Stimulated activated CD4-positive, alpha-beta T cell treated with anti-CD3 and anti-CD28 coated beads, TNF-alpha, amount 100 ng/mL, for 24 hours (primary cell): ENCODE data around the gene CISTR.
"Not testable (repeated sequence)": the region's sequence is repeated elsewhere in the genome, so short reads cannot be mapped to it uniquely, and the experiment has no call there.

Source experiments
- DNase-seq, 3 experiments: peaks; one replicate each; pipeline ENCODE4 v3.0.0-alpha.2; 2020; ENCODE audit warnings: low read depth in 3 of 3

CISTR gene

GRCh38 chr12:53719649-53720048 is 32.1 kb downstream of the CISTR start:
- DNase-seq, result no peak

- DNase-seq, result not testable (repeated sequence)
Observed at GRCh38 chr12:53718567-53718966, 33.2 kb downstream of the CISTR start.

GRCh38 chr12:53717319-53717718 is 34.5 kb downstream of the CISTR start:
- no peak for DNase-seq

- no peak for DNase-seq
Observed at GRCh38 chr12:53714004-53714403, 37.8 kb downstream of the CISTR start.

GRCh38 chr12:53713516-53713915 is 38.3 kb downstream of the CISTR start:
- DNase-seq, result no peak

- no peak for DNase-seq
Observed at GRCh38 chr12:53712059-53712643, 39.6 kb downstream of the CISTR start.

GRCh38 chr12:53710091-53710490 is 41.7 kb downstream of the CISTR start:
- DNase-seq, result no peak

- DNase-seq, result no peak
Observed at GRCh38 chr12:53709671-53710070, 42.1 kb downstream of the CISTR start.

GRCh38 chr12:53706080-53706479 is 45.7 kb downstream of the CISTR start:
- DNase-seq, result no peak

- no peak for DNase-seq
Observed at GRCh38 chr12:53703756-53704155, 48.0 kb downstream of the CISTR start.

- peak; percentile 38 to 77 (median 53) for DNase-seq
Observed at GRCh38 chr12:53701518-53702264, 50.1 kb downstream of the CISTR start.

GRCh38 chr12:53700567-53700966 is 51.2 kb downstream of the CISTR start:
- DNase-seq, result no peak

GRCh38 chr12:53699678-53700025 is 52.1 kb downstream of the CISTR start:
- no peak for DNase-seq

- DNase-seq, result no peak
Observed at GRCh38 chr12:53698948-53699677, 52.7 kb downstream of the CISTR start.

- DNase-seq, result no peak
Observed at GRCh38 chr12:53696655-53697331, 55.0 kb downstream of the CISTR start.
